Measurements from ENCODE around the gene MMP24.

Gene MMP24

DNA sequence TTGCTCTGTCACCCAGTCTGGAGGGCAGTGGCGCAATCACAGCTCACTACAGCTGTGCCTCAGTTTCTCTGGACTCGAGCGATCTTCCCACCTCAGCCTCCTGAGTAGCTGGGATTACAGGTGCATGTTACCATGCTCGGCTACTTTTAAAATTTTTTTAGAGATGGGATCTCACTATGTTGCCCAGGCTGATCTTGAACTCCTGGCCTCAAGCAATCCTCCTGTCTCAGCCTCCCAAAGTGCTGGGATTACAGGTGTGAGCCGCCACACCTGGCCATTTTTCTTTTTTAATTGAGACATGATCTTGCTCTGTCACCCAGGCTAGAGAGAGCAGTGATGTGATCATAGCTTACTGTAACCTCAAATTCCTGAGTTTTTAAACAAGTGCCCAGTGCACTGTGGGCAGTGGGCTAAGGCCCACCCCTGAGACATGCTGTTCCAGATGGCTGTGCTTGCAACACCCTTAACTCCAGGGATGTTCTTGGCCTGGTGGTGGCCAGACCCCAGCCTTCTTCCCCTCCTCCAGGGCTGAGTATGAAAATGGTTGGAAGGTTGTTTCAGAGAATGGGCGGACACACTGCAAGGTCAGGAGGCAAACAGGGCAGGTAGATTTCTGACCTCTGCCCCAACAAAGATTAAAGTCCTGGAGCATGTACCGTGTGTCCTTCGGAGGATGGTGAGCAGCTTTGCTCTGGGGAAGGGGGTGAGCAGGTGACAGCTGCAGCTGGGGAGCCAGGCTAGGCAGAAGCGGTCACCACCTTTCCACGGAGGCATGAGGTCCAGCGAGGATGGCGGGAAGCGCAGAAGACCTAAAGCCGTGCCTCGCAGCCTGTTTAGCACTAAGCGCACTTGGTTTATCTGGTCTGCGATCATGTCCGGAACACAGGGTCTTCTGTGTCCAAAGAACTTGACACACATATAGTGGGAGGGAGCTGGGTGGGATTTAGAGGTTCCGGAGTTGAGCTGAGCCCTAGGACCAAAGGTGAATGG lies 67.1 kb downstream of the MMP24 start:
- no peak for DNase-seq (ENCODE audit: low spot score)

GRCh38 chr20:35294293-35294685 lies 67.8 kb downstream of the MMP24 start:
- DNase-seq (ENCODE audit: low spot score): no peak

DNA sequence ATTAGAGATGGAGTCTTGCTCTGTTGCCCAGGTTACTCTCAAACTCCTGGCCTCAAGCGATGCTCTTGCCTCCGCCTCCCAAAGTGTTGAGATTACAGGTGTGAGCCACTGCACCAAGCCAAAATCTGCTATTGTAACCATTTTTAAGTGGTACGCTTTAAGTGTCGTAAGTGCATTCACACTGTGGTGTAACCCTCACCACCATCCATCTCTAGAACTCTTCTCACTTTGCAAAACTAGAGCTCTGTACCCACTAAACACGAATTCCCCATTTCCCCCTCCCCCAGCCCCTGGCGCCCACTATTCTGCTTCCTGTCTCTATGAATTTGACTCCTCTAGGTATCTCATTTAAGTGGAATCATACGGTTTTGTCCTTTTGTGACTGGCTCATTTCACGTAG lies 68.6 kb downstream of the MMP24 start:
- no peak for DNase-seq (ENCODE audit: low spot score)

DNA sequence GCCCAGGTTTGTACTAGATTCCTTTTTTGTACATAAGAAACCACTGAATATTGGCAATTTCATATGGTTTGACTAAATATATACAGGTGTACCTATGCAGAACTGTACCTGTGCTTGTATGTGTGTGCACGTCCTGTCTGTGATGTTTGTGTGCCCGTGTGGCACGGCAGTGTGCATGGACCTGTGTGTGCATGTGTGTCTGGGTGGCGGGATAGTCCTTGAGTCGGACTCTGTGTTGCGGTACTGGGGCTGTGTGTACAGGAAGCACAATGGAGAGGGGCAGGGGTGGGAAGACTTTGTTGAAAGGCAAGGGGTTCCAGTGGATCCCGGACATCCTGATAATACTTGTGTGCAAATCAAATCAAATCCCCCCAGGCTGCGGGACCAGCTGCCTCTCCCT lies 69.2 kb downstream of the MMP24 start:
- DNase-seq (ENCODE audit: low spot score): no peak

GRCh38 chr20:35296101-35296554 lies 69.6 kb downstream of the MMP24 start:
- no peak for DNase-seq (ENCODE audit: low spot score)

GRCh38 chr20:35297155-35297554 lies 70.7 kb downstream of the MMP24 start:
- DNase-seq (ENCODE audit: low spot score): no peak

GRCh38 chr20:35297740-35298139 lies 71.2 kb downstream of the MMP24 start:
- no peak for DNase-seq (ENCODE audit: low spot score)

DNA sequence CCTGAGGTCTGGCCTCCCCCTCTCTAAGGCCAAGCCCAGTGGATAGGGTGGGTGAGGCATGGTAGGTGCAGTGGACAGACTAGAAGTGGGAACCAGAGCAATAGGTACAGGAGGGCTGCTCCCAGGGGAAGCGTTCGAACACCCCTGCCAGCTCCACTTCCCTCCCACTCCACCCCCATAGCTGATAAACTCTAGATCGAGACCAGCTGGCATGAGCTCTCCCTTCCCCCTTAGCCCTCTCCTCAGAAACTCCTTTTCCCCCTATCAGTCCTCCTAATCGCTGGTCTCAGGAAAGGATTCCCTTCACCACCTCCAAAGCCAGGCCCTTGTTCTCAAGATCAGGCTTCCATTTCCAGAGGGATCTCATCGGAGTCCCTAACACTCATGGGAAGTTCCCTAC lies 71.8 kb downstream of the MMP24 start:
- DNase-seq (ENCODE audit: low spot score): no peak

GRCh38 chr20:35299780-35300179 lies 73.3 kb downstream of the MMP24 start:
- no peak for DNase-seq (ENCODE audit: low spot score)

DNA sequence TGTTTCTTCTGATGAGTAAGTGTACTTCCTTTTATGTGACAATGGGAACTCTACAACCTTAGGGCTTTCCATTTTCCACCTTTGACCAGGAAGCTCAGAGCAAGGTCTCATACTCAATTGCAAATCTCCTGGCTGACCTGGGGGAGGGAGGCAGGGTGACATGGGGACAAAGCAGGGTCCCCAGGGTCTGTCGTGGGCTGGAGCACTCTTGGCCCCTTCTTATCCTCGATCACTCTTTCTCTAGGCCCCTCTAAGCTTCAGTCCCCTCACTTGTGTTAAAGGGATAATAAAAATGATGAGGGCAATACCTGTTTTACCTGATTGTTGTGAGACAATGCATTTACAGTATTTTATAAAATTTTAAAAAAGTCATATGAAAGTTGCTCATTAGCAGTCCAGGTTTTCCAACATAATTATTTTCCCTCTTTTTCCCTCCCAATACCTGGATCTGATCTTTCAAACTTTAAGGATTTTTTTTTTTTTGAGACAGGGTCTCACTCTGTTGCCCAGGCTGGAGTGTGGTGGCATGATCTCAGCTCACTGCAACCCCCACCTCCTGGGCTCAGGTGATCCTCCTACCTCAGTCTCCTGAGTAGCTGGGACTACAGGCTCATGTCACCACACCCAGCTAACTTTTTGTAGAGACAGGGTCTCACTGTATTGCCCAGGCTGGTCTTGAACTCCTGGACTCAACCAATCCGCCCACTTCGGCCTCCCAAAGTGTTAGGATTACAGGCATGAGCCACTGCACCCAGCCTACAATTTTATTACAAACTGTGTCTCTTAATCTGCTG lies 74.2 kb downstream of the MMP24 start:
- no peak for DNase-seq (ENCODE audit: low spot score)

GRCh38 chr20:35301426-35301825 lies 74.9 kb downstream of the MMP24 start:
- no peak for DNase-seq (ENCODE audit: low spot score)

- DNase-seq (ENCODE audit: low spot score): no peak
Observed at GRCh38 chr20:35302421-35303335, 76.2 kb downstream of the MMP24 start.

- DNase-seq (ENCODE audit: low spot score): no peak
Observed at GRCh38 chr20:35303382-35303734, 76.9 kb downstream of the MMP24 start.

DNA sequence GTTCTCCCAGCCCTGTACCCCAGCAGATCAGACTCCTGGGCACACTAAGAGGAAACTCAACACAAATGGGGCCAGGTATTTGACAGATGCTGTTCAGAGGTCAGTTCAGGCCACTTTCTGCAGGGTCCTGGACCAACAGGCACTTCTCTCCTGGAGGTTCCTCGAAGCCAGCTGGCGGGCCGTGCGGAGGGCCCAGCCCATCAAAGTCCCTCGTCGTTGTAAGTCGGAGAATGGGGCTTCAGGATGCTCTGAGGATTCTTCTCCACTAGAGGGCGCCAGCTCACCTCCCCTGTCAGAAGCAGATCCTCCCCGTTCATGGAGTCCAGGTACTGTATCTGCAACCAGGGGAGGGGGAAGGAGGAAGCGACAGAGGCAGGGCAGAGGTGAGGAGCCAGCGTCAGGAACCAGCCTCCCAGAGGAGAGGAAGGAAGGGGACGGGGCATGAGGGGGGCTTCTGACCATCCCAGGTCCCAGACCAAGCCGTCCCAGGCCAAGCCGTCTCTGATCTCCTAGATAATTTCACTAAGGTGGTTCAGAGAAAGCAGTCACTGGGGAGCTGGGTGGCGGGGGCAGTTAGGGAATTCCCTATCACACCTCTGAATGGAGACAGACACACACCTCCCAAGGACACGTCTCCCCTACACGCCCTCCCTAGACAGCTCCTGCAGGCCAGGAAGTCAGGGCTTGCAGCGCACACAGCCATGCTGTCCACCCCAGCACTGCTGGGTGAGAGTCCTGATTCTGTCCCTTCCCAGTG lies 77.4 kb downstream of the MMP24 start:
- DNase-seq (ENCODE audit: low spot score): peak; percentile 60

GRCh38 chr20:35304956-35305355 lies 78.5 kb downstream of the MMP24 start:
- DNase-seq (ENCODE audit: low spot score): no peak

DNA sequence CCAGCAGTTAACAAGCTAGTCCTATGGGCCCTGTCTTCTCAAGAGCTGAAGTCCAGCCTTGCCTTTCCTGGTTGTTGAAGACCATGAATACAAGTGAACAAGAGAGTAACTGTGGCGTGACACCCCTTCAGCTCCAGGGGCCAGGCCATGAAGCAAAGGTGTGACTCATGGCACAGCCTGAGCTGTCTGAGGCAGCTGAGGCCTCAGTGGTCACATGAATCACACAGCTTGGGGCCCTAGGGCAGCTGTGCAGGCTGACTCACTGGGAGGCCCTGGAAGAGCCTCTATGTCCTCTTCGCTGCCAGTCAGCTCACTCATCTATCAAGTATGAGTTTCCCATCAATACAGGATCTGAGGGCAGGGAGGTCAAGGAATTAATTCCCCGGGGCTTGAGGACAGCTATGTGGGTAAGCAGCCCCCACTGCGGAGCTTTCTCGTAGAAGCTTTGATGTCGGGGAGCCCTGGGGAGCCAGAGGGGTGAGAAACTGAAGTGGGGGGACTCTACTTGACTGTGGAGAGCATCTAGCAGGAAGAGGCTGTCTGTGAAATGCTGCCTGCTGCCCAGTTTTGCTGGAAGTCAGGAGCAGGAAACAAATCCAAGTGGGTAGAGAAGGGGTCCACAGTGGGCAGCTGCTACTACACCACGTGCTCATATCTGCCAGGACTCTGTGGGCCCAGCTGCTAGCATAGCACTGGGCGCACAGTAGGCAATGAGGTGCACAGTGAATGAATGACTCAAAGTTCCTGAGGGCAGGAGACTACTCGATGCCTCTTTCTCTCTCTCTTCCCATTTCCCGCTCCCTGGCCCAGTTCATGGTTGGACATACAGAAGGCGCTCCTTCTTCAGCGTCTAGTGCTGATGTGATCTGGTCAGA lies 79.4 kb downstream of the MMP24 start:
- no peak for DNase-seq (ENCODE audit: low spot score)

DNA sequence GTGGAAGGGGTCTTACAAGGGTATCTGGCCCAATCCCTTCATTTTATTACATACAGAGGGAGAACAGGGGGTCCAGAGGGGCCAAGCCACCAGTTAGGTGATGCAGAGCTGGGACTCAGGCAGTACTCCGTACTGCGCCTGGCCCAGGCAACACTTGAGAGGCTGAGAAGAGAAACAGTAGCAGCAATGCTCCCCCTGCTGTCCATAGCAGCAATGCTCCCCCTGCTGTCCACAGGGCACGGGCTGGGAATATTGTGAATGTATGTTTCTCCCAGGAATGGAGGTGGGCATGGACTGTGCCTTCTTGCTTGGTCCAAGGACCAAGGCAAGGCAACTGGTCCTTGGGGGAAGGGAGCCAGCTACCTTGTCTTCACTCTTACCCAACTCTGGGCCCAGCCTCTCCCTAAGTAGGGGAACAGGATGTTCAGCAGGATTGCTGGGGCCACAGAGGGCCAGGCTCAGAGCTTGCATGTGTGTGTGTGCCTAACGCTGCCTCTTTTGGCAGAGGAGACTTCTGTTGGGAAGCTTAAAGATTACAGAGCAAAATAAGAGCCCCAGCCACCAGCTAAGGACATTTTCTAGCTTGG lies 80.5 kb downstream of the MMP24 start:
- peak; percentile 47 for DNase-seq (ENCODE audit: low spot score)

GRCh38 chr20:35307666-35308653 lies 81.5 kb downstream of the MMP24 start:
- peak; percentile 69 for DNase-seq (ENCODE audit: low spot score)

DNA sequence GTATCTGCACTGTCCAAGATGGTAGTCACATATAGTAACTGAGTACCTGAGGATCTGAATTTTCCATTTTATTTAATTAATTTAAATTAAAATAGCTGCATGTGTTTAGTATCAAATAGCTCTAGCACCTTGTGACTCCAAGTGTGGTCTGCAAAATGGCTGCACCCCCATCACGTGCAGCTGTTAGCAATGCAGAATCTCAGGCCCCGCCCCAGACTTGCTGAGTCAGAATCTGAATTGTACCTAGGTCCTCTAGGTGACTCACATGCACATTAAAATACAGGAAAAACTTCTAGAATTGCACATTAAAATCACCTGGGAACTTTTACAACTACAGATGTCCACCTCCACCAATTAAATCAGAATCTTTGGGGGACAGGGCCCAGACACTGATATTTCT lies 84.9 kb downstream of the MMP24 start:
- no peak for DNase-seq (ENCODE audit: low spot score)

Measured in globus pallidus (tissue), 1 donor.